HG03521 (cell line): ENCODE measurements around the gene SH2D3C.
"Not testable (repeated sequence)": the region's sequence is repeated elsewhere in the genome, so short reads cannot be mapped to it uniquely, and the experiment has no call there.

ENCODE experiments used
- ATAC-seq: cut with Tn5 transposase; IDR thresholded peaks from one replicate; pipeline ENCODE4 v1.9.1; 2021; ENCODE audit warnings: mild to moderate bottlenecking, moderate library complexity; ENCODE audit not compliant: unreplicated experiment

Gene SH2D3C

GRCh38 chr9:127785933-127786772 lies 7.7 kb upstream of the SH2D3C start, which contains the start of gene CDK9:
CDK9 (plus strand) TSS chr9:127786034; CDS start chr9:127786149, 115 bp downstream.
- ATAC-seq, result peak; percentile 59

- peak; percentile 43 for ATAC-seq
Measured at GRCh38 chr9:127785023-127785932, 6.8 kb upstream of the SH2D3C start.

GRCh38 chr9:127783111-127784008 lies 4.9 kb upstream of the SH2D3C start:
- ATAC-seq, result no peak

- no peak for ATAC-seq
Measured at GRCh38 chr9:127781806-127782205, 3.3 kb upstream of the SH2D3C start.

- not testable (repeated sequence) for ATAC-seq
Measured at GRCh38 chr9:127780909-127781308, 2.4 kb upstream of the SH2D3C start.

GRCh38 chr9:127780126-127780885 lies 1.8 kb upstream of the SH2D3C start:
- ATAC-seq, result no peak

- no peak for ATAC-seq
Measured at GRCh38 chr9:127779136-127779981, 893 bp upstream of the SH2D3C start.

- no peak for ATAC-seq
Measured at GRCh38 chr9:127777368-127777980, 992 bp downstream of the SH2D3C start.

GRCh38 chr9:127776924-127777289 lies 1.6 kb downstream of the SH2D3C start:
- no peak for ATAC-seq

GRCh38 chr9:127776195-127776923 lies 2.1 kb downstream of the SH2D3C start:
- no peak for ATAC-seq

- ATAC-seq, result no peak
Measured at GRCh38 chr9:127773981-127774380, 4.5 kb downstream of the SH2D3C start.

GRCh38 chr9:127773272-127773671 lies 5.2 kb downstream of the SH2D3C start:
- no peak for ATAC-seq

- no peak for ATAC-seq
Measured at GRCh38 chr9:127772603-127773002, 5.9 kb downstream of the SH2D3C start.

- ATAC-seq, result no peak
Measured at GRCh38 chr9:127771570-127772189, 6.8 kb downstream of the SH2D3C start.

GRCh38 chr9:127770905-127771569 lies 7.4 kb downstream of the SH2D3C start:
- peak; percentile 87 for ATAC-seq

GRCh38 chr9:127770583-127770904 lies 7.9 kb downstream of the SH2D3C start:
- no peak for ATAC-seq

GRCh38 chr9:127769929-127770582 lies 8.4 kb downstream of the SH2D3C start:
- ATAC-seq, result no peak
